NB4 (cell line): Measurements from ENCODE around the gene TIAM2.

ENCODE experiments used
- DNase-seq: peaks from one replicate; pipeline ENCODE4 v3.0.0; 2010; ENCODE audit warnings: low read depth
- H3K4me3 ChIP-seq: one replicate; pipeline ENCODE4 v1.5.1; 2011; ENCODE audit warnings: mild to moderate bottlenecking, low read depth, low read length, moderate library complexity
- CTCF ChIP-seq: IDR thresholded peaks from one replicate; pipeline ENCODE4 v1.5.1; 2012; ENCODE audit warnings: low read depth, low read length
- MAX ChIP-seq: IDR thresholded peaks from 2 replicates; pipeline ENCODE4 v1.6.1; 2011; ENCODE audit warnings: low read depth, low read length
- MYC ChIP-seq: IDR thresholded peaks from 2 replicates; pipeline ENCODE4 v1.6.1; 2011; ENCODE audit warnings: low read depth, low read length
- POLR2A ChIP-seq: IDR thresholded peaks from 2 replicates; pipeline ENCODE4 v1.6.1; 2011; ENCODE audit warnings: mild to moderate bottlenecking; ENCODE audit not compliant: insufficient read length; ENCODE audit errors: extremely low read depth

TIAM2 gene

GRCh38 chr6:154969796-154970195, 25.3 kb upstream of the TIAM2 start:
- TF ChIP-seq MYC (no peak), POLR2A (no peak), CTCF (no peak), MAX (no peak)
- H3K4me3 ChIP-seq: no peak overlapping the region
- DNase-seq: no peak

DNA sequence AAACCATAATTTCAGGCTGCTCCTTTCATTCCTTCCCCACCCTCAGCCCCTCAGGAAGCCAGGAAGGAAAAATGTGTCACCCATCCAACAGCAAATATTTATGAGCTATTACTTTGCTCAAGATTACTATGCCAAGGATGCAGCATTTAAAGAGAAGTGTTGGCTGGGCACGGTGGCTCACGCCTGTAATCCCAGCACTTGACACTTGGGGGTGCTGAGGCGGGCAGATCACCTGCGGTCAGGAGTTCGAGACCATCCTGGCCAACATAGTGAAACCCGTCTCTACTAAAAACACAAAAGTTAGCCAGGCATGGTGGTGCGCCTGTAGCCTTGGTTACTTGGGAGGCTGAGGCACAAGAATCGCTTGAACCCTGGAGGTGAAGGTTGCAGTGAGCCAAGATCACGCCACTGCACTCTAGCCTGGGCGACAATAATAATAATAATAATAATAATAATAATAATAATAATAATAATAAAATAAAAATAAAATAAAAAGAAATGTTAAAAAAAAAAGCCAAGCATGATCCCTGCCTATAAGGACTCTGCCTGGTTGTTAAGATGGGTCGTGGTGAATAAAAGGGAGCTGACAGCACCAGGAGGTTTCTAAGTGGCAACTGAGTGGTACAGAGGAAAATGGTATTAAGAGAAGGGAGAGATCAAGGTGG, 20.5 kb upstream of the TIAM2 start:
- H3K4me3 ChIP-seq: no peak overlapping the region
- peak; percentile 13 for TF ChIP-seq CTCF
- TF ChIP-seq MYC: no peak
- no peak for TF ChIP-seq MAX
- no peak for DNase-seq

DNA sequence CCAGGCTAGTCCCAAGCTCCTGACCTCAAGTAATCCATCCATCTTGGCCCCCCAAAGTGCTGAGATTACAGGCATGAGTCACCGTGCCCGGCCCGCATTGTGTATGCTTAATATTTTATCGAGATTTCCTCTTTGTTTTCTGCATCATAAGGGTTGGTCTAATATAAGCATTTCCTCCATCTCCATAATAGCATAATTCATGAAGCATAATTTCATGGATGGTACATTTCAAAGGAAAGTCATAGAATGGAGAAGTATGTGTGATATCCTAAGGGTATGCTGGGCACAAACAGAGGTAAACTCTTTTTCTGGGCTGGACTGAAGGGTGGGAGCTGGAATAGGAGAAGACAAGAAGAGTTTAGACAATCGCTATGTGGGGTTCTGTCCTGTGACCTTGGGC, 17.5 kb upstream of the TIAM2 start:
- DNase-seq: no peak
- TF ChIP-seq MYC (no peak), CTCF (no peak), POLR2A (no peak), MAX (no peak)
- H3K4me3 ChIP-seq: no peak overlapping the region

GRCh38 chr6:154980273-154981078, 14.6 kb upstream of the TIAM2 start:
- no peak for DNase-seq
- TF ChIP-seq POLR2A: no peak
- H3K4me3 ChIP-seq: no peak overlapping the region

DNA sequence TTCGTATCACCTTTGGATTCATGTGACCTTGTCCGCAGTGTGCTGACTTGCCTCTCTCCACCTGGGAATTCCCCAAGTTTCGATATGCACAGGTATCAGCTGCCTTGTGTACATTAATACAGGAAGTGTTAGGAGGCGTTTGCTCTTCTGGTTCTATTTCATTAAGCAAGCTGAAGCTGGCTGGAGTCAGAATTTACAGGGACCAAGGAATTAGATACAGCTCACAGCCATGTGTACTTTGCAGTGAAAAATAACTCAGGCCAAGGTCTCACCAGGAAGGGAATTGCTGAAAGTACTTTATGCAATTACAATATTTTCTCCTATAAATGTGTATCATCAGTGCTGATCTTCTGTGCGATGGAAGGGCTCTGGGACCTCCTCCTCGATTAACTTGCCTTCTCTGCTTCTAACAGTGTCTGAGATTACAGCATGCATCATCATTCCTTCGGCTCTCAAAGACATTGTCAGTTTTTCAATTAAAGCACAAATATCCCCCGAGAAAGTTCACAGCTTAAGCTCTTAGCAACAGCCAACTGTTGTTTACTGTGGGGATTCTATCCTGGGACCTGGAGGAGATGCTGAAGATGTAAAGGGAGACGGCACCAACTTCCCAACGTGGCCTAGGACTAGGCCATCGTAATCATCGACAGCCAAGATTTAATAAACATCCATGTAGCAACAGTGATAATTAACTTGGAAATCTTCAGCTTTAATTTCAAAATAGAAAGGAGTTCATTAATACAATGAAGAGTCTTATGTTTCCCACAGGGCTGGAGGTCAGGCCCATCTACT, 13.8 kb upstream of the TIAM2 start:
- no peak for DNase-seq
- TF ChIP-seq MAX (no peak), POLR2A (no peak), MYC (no peak)
- H3K4me3 ChIP-seq: no peak overlapping the region

DNA sequence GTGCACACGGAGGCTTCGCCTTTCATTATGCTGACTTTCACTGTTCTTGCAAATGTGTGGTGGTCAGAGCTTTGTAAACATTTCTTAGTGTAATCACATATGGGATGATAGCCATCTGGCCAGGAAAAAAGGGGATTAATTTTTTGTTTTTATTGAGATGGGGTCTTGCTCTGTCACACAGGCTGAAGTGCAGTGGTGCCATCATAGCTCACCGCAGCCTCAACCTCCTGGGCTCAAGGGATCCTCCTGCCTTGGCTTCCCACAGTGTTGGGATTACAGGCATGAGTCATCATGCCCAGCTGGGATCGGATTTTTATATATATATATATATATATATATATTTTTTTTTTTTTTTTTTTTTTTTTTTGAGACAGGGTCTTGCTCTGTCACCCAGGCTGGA, 11.0 kb upstream of the TIAM2 start:
- DNase-seq: no peak
- H3K4me3 ChIP-seq: no peak overlapping the region
- no peak for TF ChIP-seq CTCF
- no peak for TF ChIP-seq POLR2A
- no peak for TF ChIP-seq MYC
- no peak for TF ChIP-seq MAX
